HUDEP-2 (cell line): ENCODE results near the gene ADPRH.
A peak's percentile ranks its signal among the peaks of the same experiment; 100 is the strongest.
"Not testable (repeated sequence)": the region's sequence is repeated elsewhere in the genome, so short reads cannot be mapped to it uniquely, and the experiment has no call there.

Experiments used
- DNase-seq, 76 experiments: peaks; one replicate each; lab custom pipeline; 2025; ENCODE audit not compliant: unreplicated experiment in 76 of 76; lab: John Stamatoyannopoulos, UW

ADPRH gene

DNA sequence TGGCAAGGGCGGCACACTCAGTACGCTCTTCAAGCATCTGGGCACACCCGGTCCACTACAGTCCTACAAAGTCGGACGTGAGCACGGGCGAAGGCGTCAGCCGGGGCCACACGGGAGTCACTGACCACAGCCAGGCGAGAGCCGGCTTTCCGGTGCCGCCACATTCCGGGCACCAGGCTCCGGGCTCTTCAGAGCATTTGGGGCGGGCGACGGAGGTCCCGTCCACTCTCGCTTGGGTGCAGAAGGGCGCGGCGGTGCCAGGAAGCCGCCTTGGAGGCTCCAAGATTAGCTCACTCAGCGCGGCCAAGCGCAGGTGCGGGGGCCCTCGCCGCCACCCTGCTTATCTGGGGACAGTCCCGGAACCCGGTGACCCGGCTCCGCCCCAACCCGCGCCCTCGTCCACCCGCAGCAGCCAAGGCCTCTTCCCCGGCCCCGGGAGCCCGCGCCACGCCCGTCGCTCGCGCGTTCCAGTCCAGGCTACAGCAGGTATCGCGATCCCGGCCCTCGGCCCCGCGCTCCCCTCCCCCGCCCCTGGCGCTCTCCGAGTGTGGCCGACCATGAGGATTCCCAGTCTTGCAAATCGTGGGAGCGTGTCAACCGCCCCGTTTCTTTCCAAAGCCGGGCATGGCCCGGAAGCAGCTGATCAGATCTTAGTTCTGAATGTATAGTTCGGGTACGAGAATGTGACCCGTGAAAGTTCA is at the start of gene ADPRH:
ADPRH (plus strand) TSS at position 127 of the 701 bp plus-strand sequence. CDS start 2,678 bp downstream, outside the sequence.
- peak in 44 of 76 experiments; percentile 1 to 57 (median 22) for DNase-seq

DNA sequence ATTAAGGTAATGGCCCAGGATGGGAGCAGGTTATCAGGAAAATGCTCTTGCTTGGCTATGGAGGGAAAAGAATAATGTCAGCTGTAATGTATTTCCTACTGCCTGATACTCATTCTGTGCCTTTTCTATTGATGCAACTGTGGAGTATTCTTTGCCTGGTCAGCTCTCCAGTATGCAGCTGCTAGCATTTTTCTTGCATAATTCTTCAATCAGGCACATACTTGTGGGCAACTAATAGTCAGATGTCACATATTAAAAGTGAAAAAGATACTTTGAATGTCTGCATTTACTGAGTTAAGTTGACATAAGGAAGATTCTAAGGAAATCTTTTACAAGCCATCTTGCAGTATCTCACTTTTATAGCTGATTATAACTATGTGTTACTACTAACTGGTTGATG is 49.4 kb upstream of the ADPRH start:
- no peak for DNase-seq

DNA sequence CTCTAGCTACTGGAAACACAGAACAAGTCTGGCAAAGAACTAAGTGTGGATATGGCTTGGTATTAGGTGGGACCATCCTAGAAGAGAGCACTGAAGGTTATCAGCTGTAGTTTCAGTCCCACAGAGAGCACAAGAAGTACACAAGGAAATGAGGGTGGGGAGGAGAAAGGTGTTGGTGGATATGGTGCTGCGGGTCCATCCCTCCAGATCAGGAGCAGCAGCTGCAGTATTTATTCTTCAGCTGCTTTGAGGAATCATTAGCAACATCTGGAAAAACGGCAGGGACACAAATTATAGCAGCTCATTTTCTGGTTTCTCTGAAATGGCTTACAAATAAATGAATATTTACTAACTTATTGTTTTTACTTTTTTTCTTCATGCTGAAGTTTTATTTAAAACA is 48.8 kb upstream of the ADPRH start:
- no peak for DNase-seq

DNA sequence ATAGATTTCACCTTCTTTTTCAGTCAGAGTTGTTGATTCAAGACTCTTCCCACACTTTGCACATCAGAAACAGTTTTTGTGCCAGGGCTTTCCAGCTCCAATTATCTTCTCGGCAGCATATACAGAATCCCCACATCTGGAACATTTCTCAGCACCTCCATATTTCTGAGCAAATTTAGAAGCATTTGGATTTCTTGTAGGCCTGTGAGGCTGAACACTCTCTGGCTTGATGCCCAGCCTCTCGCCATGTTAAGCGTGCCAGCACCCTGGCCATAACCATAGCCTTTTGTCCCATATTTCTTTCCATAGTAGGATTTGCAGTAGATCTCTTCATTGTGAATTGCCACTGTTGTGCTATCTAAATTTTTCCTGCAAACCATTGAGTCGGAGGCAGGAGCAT is 48.1 kb upstream of the ADPRH start:
- DNase-seq: no peak

DNA sequence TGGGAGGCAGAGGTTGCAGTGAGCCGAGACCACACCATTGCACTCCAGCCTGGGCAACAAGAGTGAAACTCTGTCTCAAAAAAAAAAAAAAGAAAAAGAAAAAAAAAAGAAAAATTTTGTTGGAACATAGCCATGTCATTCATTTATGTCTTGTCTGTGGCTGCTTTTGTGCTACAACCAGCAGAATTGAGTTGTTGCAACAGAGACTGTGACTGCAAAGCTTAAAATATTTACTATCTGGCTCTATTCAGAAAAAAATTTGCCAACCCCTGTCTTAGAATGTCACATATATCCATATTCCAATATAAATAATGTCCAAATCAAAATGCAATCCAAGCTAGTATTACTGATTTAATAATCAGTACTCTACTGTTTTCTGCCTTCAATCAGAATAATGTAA is 45.0 kb upstream of the ADPRH start:
- DNase-seq: no peak

DNA sequence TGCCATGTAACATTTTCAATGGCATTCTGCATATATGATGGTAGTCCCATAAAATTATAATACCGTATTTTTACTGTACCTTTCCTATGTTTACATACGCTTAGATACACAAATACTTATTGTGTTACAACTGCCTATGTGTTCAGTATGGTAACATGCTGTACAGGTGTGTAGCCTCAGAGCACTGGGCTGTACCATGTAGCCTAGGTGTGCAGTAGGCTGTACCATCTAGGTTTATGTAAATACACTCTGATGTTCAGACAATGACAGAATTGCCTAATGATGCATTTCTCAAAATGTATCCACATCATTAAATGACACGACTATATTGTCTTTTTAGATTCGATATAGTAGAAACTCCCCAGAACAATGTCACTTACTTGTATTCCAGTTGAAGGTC is 42.5 kb upstream of the ADPRH start:
- DNase-seq: no peak

DNA sequence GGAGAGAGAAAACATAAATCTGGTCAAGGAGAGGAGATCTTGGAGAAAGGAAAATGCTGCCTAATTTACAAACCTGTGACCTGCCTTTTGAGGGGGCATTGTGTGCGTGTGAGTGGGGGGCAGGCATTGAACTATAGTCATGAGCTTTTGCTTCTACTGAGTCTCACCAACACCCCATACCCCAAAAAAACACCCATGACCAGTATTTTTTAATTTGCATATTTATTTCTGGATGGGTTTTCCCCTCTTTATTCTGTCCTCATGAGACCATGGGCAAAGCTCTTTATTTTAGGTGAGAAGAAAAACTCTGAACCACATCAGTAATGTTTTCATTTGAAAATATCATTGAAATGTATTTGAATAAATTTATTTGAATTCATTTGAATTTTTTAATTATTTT is 40.5 kb upstream of the ADPRH start:
- no peak for DNase-seq

DNA sequence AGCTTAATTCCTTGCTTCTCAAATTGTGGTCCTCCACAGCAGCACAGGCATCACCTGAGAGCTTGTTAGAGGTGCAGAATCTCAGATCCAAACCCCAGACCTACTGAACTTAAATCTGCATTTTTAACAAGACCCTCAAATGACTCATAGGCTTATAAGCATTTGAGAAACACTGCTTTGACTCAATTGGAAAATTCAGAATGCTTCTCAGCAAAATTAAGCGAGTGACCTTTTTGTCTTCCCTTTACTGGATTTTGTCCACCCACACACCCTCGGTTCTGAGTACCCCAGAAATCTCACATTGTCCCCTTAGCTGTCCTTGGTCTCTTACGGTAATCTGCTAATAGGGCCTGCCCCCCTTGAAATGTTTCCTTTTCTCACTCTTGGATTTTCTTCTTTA is 37.7 kb upstream of the ADPRH start:
- DNase-seq: no peak

DNA sequence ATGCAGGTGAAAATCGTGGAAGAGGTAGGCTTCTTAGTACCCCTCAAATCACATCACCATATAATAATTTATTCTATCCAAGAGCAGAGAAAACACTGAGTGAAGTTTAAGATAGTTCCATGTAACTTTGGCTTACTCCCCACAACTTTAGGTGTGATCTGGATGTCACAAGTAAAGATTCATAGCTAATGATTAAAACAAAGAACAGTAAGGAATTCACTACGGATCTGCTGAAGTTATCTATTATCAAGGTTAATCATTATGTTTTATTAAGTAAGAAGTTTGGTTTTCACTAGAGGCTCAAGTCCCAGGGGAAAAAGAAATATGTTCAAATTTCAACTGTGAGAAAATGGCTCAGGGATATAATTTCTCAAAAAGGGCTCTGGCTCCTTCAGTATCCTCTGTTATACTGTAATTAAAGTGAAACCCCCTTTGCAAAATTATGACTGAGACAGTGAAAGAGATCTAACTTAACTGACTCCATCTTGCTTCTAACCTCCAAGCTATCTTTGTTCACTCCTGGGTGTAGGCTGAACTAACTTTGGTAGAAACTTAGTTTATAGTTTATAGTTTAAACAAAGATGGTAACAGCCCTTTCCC is 37.0 kb upstream of the ADPRH start:
- no peak for DNase-seq

DNA sequence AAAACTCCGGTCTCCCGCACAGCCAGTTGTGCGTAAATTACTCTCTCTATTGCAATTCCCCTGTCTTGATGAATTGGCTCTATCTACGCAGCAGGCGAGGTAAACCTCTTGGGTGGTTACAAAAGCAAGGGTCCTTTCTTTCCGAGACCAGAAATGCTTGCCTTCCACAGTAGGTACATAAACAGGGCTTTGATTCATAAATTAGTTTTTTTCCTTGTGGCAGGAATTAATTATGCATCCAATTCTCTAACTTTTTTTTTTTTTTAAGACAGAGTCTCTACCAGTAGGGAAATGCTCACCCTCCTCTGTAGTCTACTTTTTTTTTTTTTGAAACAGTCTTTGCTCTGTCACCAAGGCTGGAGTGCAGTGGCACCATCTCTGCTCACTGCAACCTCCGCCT is 36.1 kb upstream of the ADPRH start:
- DNase-seq: no peak

DNA sequence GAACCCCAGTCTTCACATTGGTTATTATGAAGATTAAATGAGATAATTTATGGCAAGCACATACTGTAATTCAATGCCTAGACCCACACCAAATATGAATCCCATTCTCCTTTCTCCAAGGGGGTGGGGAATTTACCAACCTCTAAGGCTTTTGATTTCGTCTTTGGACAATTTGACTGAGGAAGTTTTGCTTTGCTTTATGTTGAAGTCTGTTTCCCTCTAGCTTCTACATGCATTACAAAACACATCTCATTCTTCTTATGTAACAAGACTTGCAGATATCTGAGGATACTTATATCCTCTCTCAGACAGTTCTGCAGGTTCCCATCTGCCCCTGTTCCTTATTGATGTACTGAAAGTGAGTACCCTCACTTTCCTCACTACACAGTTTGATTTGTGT is 32.1 kb upstream of the ADPRH start:
- no peak for DNase-seq

DNA sequence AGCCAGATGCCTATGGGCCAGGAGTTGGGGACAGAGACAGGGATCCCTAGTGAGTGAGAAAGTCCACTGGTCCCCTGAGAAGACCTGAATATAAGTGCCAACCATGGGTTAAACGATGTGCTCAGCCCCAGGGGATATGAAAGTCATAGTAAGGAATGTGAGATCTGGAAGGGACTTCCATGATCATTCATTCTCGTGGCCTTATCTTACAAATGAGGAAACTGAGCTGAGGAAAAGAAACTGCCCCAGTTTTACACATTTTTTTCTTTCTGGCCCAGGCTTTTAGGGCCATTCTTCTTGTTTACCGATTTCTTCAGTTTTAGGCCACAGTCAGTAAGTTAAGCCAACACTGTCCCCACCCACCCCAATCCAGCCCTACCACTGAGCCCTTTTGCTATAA is 31.0 kb upstream of the ADPRH start:
- no peak for DNase-seq

DNA sequence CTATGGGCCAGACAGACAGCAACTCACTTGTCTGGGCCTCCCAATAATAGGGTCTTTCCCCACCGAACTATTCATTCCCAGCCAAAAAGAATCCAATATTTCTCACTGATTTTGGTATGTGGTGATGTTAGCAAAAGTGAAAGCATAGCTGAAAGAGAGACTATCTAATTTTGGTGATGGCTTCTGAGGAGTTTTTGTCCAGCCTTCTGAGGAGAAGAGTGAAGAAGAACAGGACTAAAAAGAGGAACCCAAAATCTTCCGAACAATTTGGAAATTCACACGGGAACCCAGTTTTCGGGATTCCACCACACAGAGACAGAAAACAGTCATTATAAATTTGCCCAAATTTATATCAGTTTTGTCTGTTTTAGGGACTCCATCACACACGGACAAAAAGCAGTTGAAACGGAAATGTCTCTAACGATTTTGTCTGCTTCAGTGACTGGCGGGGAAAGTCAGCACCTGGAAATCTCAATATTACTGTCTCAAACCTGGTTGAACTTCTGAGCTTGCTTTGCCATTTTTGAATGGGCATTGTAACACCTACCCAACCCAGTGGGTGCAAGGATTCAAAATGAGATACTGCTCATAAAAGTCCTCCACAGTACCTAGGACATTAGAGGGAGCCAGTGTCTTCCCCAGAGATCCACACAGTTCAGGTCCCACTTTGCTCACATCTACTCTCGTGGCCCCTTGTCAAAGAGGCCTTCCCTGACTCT is 28.9 kb upstream of the ADPRH start:
- DNase-seq: no peak

DNA sequence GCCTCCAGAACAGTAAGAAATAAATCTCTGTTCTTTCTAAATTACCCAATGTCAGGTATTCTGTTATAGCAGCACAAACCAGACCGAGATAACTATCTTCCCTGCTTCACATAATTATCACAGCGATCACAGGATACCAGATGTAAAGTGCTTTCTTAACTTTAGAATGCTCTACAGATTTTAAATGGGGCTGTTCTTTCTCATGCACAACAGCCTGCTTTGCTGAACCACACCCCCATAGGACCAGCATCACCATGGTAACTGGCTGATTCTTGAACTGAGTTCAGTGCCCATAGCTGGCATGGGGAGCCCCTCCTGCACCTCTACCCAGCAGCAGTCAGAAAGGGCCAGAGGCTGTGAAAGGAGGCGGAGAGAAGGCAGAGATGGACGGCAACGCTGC is 27.7 kb upstream of the ADPRH start:
- DNase-seq: no peak

DNA sequence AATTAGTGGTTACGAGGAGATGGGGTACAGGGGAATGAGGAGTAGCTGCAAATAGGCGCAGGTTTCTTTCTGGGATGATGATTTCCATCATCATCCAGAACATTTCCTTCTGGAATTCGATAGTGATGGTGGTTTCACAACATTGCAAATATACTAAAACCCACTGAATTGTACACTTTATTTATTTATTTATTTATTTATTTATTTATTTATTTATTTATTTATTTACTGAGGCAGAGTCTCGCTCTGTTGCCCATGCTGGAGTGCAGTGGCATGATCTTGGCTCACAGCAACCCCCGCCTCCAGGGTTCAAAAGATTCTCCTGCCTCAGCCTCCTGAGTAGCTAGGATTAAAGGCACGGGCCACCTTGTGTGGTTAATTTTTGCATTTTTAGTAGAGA is 26.4 kb upstream of the ADPRH start:
- DNase-seq: not testable (repeated sequence)

DNA sequence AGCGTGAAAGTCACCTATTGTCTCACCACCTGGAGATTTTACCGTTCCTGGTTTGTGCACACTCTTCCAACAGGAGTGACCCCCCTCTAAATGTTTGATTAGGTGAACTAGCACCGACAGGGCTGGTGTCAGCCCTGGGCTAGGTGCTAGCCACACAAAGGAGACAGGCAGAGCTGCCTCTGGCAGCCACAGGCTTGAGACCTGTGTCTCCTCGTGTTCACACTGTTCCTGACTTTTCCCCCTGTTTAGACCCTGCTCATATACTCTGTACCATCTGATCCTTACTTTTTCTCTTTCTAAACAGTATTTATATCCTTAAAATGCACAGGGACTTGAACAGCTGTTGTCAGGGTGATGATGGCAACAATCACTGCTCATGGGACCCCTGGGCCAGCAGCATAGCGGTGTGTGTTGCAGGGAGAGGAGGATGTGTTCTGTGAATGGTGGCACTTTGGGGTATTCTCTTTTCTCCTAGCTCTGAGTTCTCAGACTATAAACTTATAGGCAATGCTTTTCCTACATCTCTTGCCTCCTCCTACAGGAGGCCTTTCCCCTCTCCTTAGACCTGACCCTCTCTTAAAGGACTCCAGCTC is 25.4 kb upstream of the ADPRH start:
- DNase-seq: no peak

DNA sequence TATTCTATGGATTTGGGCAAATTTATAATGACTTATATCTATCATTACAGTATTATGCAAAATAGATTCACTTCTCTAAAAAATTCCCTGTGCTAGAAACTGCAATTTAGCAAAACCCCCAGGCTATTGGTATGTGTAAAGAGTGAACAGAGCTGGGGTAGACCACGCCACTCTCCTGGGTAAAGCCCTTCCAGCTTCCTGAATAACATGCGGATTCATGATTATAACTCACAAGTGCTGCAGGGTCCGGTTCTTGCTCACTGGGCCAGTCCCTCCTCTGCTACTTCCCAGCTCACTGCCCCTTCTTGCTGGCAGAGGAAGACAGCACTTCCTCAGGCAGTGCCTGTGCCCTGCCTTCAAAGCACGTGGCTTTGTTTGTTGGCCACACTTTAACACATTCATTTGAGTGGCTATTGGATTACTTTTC is 24.0 kb upstream of the ADPRH start:
- DNase-seq: no peak

DNA sequence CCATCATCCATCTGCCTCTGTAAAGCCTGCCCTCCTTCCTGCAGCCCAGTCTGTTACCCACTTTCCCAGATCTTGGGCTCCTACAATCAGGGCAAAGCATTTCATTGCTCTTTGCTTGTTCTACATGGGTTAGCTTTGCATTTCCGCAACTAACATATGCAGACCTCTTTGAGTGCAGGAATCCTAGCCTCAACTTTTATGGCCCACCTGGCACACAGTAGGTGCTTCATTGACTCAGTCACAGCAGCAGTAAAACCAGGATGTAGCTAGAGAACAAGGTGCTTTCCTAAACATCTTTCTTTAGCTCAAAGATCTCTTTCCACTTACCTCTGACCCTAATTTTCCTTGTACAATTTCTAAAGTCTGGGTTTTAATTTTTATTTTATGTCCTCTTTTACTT is 23.4 kb upstream of the ADPRH start:
- no peak for DNase-seq

DNA sequence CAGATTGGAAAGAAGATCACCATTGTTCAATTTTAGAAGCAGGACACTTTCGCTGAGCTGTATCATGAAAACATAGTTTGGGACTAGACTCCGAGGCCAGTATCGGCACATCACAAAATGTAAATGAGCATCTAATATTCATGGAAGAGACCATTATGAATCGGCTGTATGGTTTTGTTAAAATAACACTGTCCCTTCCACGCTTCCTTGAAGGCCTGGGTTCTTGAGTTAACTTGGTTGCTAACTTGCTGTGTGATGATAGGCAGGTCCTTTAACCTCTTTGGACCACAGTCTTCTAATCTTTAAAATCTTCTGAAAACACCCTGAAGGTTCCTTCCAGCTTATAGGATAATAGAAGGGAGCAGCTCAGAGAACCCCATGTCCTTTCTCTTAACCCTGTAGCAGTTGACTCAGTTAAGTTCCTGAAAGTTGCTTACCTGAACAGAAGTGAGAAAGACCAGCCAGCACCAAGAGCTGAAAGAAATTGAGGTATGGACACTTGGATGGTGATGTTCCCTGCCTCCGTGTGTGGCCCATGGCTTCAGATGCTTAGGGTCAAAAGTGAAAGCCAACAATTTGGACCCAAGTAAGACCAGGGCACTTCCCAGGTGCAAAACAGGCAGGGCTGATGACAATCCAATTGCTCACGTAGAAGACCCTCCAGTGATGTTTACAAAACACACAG is 22.0 kb upstream of the ADPRH start:
- DNase-seq: no peak

DNA sequence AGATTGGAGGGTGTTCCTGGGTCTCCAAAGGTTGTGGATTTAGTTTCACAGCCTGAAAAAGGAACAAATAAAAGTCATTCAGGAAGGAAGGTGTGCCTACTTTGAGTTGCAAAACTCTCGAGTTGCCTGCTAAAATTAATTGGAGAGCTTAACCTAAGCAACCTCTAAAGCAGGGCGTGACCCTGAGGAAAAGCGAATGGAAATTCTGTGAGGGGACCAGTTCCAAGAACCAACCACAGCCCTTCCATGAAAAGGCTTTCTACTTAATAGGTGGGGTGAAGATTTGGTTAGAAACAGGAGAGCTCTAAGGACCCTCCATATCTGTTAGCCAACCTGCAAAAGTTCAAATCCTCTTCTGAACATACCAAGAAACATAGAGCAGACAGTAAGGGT is 21.4 kb upstream of the ADPRH start:
- peak in 6 of 76 experiments; percentile 3 to 24 (median 10) for DNase-seq
